ENCODE results near the gene PHACTR3. TPM values are rescaled to one million over a fixed set of nuclear protein-coding genes. Genes with fewer than 3 reads are reported as not detected.

The PHACTR3 gene
- total RNA-seq, 1 experiment from 2014 or later = 30.6 TPM

DNA sequence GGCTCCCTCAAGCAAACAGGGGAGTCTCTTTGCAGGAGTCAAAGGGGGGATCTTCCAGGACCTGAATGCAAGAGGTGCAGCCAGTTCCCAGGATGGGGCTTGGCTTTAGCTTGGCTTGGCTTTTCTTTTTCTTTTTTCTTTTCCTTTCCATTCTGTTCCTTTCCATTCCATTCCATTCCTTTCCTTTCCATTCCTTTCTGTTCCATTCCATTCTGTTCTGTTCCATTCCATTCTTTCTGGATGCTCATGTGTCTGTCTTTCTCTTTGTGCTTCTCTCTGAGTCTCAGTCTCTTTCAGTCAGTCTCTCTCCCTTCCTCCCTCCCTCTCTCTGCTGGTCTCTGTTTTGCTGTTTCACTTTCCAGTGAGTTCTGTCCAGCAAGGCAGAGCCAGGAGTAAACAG is 163.3 kb downstream of the PHACTR3 start:
- DNase-seq = no peak
- H3K36me3 ChIP-seq (ENCODE audit: low read depth, low read length) = no peaks in the 10 kb centered on the region
- ChIA-PET CTCF (no interaction called here), POLR2A (ENCODE audit: unreplicated experiment) (no interaction called here)
- no peaks in the 10 kb centered on the region for H3K9me3 ChIP-seq (ENCODE audit: low read length)
- H3K27me3 ChIP-seq (ENCODE audit: low read length) = 0 out of 2 replicates have a peak, but pooled peaks cover 6% of the 10 kb centered on the region
- intact Hi-C loops (cut with micrococcal nuclease) = no loop called here
- no peak overlapping the region for H3K4me3 ChIP-seq (ENCODE audit: low read length)
- H3K9me2 ChIP-seq (replicated peaks; ENCODE audit: low read length) = no peaks in the 10 kb centered on the region
- no peak for ATAC-seq
- H2AFZ ChIP-seq (ENCODE audit: low read length) = no peak overlapping the region
- BruUV-seq (replicated peaks) = no TSS peak
- no peaks in the 10 kb centered on the region for H3F3A ChIP-seq (ENCODE audit: low read length, unreplicated experiment)
- TF ChIP-seq EZH2 (IDR thresholded peaks at IDR 0.05; ENCODE audit: low read length, unreplicated experiment) = no peak
- no peak for TF ChIP-seq EZH2phosphoT487 (IDR thresholded peaks at IDR 0.05; ENCODE audit: borderline replicate concordance, low read length)
- TF ChIP-seq, protein P1, sequence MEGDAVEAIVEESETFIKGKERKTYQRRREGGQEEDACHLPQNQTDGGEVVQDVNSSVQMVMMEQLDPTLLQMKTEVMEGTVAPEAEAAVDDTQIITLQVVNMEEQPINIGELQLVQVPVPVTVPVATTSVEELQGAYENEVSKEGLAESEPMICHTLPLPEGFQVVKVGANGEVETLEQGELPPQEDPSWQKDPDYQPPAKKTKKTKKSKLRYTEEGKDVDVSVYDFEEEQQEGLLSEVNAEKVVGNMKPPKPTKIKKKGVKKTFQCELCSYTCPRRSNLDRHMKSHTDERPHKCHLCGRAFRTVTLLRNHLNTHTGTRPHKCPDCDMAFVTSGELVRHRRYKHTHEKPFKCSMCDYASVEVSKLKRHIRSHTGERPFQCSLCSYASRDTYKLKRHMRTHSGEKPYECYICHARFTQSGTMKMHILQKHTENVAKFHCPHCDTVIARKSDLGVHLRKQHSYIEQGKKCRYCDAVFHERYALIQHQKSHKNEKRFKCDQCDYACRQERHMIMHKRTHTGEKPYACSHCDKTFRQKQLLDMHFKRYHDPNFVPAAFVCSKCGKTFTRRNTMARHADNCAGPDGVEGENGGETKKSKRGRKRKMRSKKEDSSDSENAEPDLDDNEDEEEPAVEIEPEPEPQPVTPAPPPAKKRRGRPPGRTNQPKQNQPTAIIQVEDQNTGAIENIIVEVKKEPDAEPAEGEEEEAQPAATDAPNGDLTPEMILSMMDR (conservative IDR thresholded peaks at IDR 0.05; ENCODE audit: low read depth, low read length) = no peak
- no peak overlapping the region for H3K27ac ChIP-seq (ENCODE audit: low read length)
- H3K79me2 ChIP-seq (ENCODE audit: low read length) = no peaks in the 10 kb centered on the region
- no peak overlapping the region for H3K9ac ChIP-seq (ENCODE audit: low read length)
- no peak overlapping the region for H3K4me2 ChIP-seq (ENCODE audit: low read length)
- no peaks in the 10 kb centered on the region for H4K20me1 ChIP-seq (ENCODE audit: low read length)
- peaks cover 15% of the 10 kb centered on the region; the same call in 1 of the 2 replicates for H3K4me1 ChIP-seq (ENCODE audit: insufficient read depth, low read length)

DNA sequence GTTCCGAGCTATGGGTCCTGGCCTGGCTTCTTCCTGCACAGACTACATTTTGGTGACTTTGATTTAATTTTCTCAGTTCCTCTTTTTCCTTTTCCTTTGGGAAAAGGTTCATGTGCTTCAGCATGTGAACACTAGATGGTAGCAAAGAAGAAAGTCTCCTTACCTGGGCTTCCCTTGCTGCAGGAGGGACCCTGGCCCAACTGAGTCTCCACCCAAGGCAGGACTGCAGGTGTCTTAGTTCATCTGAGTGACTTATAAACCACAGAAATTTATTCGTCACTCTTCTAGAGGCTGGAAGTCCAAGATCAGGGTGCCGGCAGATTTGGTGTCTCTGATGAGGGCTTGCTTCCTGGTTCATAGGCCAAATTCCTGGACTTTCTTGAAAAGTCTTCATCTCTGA is 165.9 kb downstream of the PHACTR3 start:
- no TSS peak for BruUV-seq (replicated peaks)
- ATAC-seq (peak; percentile 53), DNase-seq (peak; percentile 71)
- H2AFZ ChIP-seq (ENCODE audit: low read length) = no peak overlapping the region
- TF ChIP-seq EZH2phosphoT487 (IDR thresholded peaks at IDR 0.05; ENCODE audit: borderline replicate concordance, low read length) (no peak), EZH2 (IDR thresholded peaks at IDR 0.05; ENCODE audit: low read length, unreplicated experiment) (no peak)
- TF ChIP-seq, protein P1 (conservative IDR thresholded peaks at IDR 0.05; ENCODE audit: low read depth, low read length) = peak; percentile 71
- intact Hi-C loops (cut with micrococcal nuclease) = loop anchor here (1.0 kb wide), 1 partner anchor 185 kb away; no protein-coding TSS in a partner anchor
- no peaks in the 10 kb centered on the region for H3K27me3 ChIP-seq (ENCODE audit: low read length)
- no peaks in the 10 kb centered on the region for H4K20me1 ChIP-seq (ENCODE audit: low read length)
- no peak overlapping the region for H3K4me3 ChIP-seq (ENCODE audit: low read length)
- CTCF ChIA-PET = interaction anchor here (0.9 kb wide), 1 partner anchor 13 kb away, joined by 14 read pairs; no protein-coding TSS in a partner anchor
- H3K36me3 ChIP-seq (ENCODE audit: low read depth, low read length) = no peaks in the 10 kb centered on the region
- no peak overlapping the region for H3K27ac ChIP-seq (ENCODE audit: low read length)
- H3K9me2 ChIP-seq (replicated peaks; ENCODE audit: low read length) = no peaks in the 10 kb centered on the region
- no peak overlapping the region for H3K9ac ChIP-seq (ENCODE audit: low read length)
- H3K79me2 ChIP-seq (ENCODE audit: low read length) = no peaks in the 10 kb centered on the region
- H3K4me2 ChIP-seq (ENCODE audit: low read length) = no peak overlapping the region
- peaks cover 23% of the 10 kb centered on the region for H3K4me1 ChIP-seq (ENCODE audit: insufficient read depth, low read length)
- POLR2A ChIA-PET (ENCODE audit: unreplicated experiment) = no interaction called here
- no peaks in the 10 kb centered on the region for H3K9me3 ChIP-seq (ENCODE audit: low read length)
- no peaks in the 10 kb centered on the region for H3F3A ChIP-seq (ENCODE audit: low read length, unreplicated experiment)

DNA sequence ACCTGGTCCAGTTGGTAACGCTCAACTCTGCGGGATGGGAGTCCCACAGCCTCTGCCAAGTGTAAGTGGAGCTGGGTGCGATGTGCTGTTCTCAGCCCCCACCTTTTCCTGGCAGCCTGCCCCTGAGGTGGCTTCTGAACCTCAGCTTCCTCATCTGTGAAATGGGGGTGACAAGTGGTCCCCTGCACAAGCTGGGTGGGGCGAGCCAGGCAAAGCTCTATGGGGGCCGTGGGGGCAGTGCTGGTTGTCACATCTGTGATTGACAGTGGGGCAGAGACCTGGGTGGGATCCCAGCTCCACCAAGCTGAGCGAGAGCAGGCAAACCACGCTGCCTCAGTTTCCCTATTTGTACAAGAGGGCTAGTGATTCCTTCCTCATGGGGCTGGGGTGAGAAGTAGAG is 166.5 kb downstream of the PHACTR3 start:
- ChIA-PET POLR2A (ENCODE audit: unreplicated experiment) (no interaction called here), CTCF (interaction anchor here (0.6 kb wide), 1 partner anchor 35 kb away, joined by 4 read pairs; no protein-coding TSS in a partner anchor)
- no peaks in the 10 kb centered on the region for H3F3A ChIP-seq (ENCODE audit: low read length, unreplicated experiment)
- ATAC-seq (no peak), DNase-seq (no peak)
- peaks cover 23% of the 10 kb centered on the region for H3K4me1 ChIP-seq (ENCODE audit: insufficient read depth, low read length)
- H3K27me3 ChIP-seq (ENCODE audit: low read length) = no peaks in the 10 kb centered on the region
- no peaks in the 10 kb centered on the region for H3K9me2 ChIP-seq (replicated peaks; ENCODE audit: low read length)
- no peaks in the 10 kb centered on the region for H3K79me2 ChIP-seq (ENCODE audit: low read length)
- intact Hi-C loops (cut with micrococcal nuclease) = loop anchor here (1.0 kb wide), 1 partner anchor 184 kb away; no protein-coding TSS in a partner anchor
- no peaks in the 10 kb centered on the region for H3K9me3 ChIP-seq (ENCODE audit: low read length)
- BruUV-seq (replicated peaks) = no TSS peak
- H3K4me3 ChIP-seq (ENCODE audit: low read length) = no peak overlapping the region
- H3K27ac ChIP-seq (ENCODE audit: low read length) = no peak overlapping the region
- no peaks in the 10 kb centered on the region for H4K20me1 ChIP-seq (ENCODE audit: low read length)
- H3K9ac ChIP-seq (ENCODE audit: low read length) = no peak overlapping the region
- H3K36me3 ChIP-seq (ENCODE audit: low read depth, low read length) = no peaks in the 10 kb centered on the region
- no peak overlapping the region for H3K4me2 ChIP-seq (ENCODE audit: low read length)
- TF ChIP-seq, protein P1 (conservative IDR thresholded peaks at IDR 0.05; ENCODE audit: low read depth, low read length) = no peak
- TF ChIP-seq EZH2 (IDR thresholded peaks at IDR 0.05; ENCODE audit: low read length, unreplicated experiment) (no peak), EZH2phosphoT487 (IDR thresholded peaks at IDR 0.05; ENCODE audit: borderline replicate concordance, low read length) (no peak)
- H2AFZ ChIP-seq (ENCODE audit: low read length) = no peak overlapping the region
